Keratinocyte (primary cell): ENCODE measurements around the gene BCAS3.

Experiments used
- CTCF ChIP-seq, 3 experiments: IDR thresholded peaks in 1 of 3; conservative IDR thresholded peaks in 1 of 3; optimal IDR thresholded peaks in 1 of 3; 2 replicates in 2 of 3; 3 replicates in 1 of 3; pipeline versions ENCODE3 to v1.5.1; 2011; ENCODE audit warnings: low read length in 3 of 3, mild to moderate bottlenecking in 3 of 3, moderate library complexity in 2 of 3, control low read depth in 1 of 3, inconsistent platforms in 1 of 3; ENCODE audit not compliant: insufficient read depth in 2 of 3; ENCODE audit errors: extremely low read depth in 1 of 3
- EZH2 ChIP-seq: IDR thresholded peaks from one replicate; pipeline ENCODE4 v1.6.1; 2012; ENCODE audit warnings: inconsistent platforms, mild to moderate bottlenecking, low read length, moderate library complexity

DNA sequence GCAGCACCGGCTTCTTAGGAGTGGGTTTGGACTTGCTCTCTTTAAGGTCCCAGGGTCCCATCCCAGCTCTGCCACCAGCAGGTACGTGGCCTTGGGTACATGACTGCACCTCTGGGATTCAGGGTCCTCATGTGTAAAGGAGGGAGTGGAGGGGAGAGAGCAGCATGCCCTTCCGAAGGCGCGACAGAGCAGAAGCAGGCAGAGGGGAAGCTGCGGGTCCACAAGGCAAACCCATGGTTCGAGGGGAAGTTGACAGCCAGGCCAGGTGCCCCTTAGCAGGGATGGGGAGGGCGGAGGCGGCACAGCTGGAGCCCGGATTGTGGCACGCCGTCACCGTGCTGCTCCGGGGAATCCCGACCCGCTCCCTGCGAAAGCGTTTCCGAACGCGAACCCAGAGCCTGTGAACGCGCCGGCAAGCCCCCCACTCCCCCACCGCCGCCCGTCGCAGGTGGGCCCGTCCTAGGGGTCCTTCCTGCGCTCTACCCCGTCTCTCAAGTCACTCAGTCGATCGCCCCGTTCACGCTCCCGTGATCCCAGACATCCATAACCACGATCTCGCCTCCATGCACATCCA lies 717.8 kb downstream of the BCAS3 start:
- TF ChIP-seq EZH2 (no peak), CTCF (optimal IDR thresholded peaks at IDR 0.05 in 1 of 3, IDR thresholded peaks at IDR 0.05 in 1 of 3, conservative IDR thresholded peaks at IDR 0.05 in 1 of 3; ENCODE audit: extremely low read depth in 1 of 3, insufficient read depth in 2 of 3, low read length in 3 of 3) (no peak)
